PC-9 (cell line): ENCODE results near the gene PAEP. TPM values are rescaled to one million over a fixed set of nuclear protein-coding genes. Genes with fewer than 3 reads are reported as not detected.

Experiments
- BruUV-seq: library from RNA; stranded (reverse); fragments of 400-500 nt; replicated peaks from 2 replicates; lab custom pipeline; 2021; lab: Mats Ljungman, UMichigan
- CTCF ChIA-PET: fragments of 300-600 bp; sonication (Branson Sonifier 250); formaldehyde crosslinking; loops from one replicate; lab custom pipeline; 2022; ENCODE audit warnings: antibody characterized with exemption; lab: Charles Lee
- POLR2A ChIA-PET: fragments of 300-600 bp; sonication (Branson Sonifier 250); formaldehyde crosslinking; loops from one replicate; lab custom pipeline; 2022; ENCODE audit warnings: antibody characterized with exemption; ENCODE audit not compliant: unreplicated experiment; lab: Charles Lee
- DNase-seq, 2 experiments: peaks; one replicate each; pipeline versions ENCODE4 v3.0.0 to v3.0.0-alpha.2; 2015 to 2022; ENCODE audit warnings: mixed read lengths in 1 of 2
- H2AFZ ChIP-seq: fragments of 200-600 bp; sonication (generic); 2 replicates; pipeline ENCODE4 v1.8.1; 2017; ENCODE audit warnings: antibody characterized with exemption
- H3F3A ChIP-seq: fragments of 200-600 bp; sonication (generic); 2 replicates; pipeline ENCODE4 v1.8.1; 2017; ENCODE audit warnings: antibody characterized with exemption, mild to moderate bottlenecking, low read depth; ENCODE audit not compliant: insufficient read depth
- H3K27ac ChIP-seq: fragments of 200-600 bp; sonication (generic); 2 replicates; pipeline ENCODE4 v1.6.1; 2016; ENCODE audit warnings: mixed run types
- H3K27me3 ChIP-seq: fragments of 200-600 bp; sonication (generic); 2 replicates; pipeline ENCODE4 v1.6.1; 2016; ENCODE audit warnings: low read depth, mixed run types; ENCODE audit not compliant: insufficient read depth
- H3K36me3 ChIP-seq: fragments of 200-600 bp; sonication (generic); 2 replicates; pipeline ENCODE4 v1.6.1; 2016; ENCODE audit warnings: low read depth, mixed run types
- H3K4me1 ChIP-seq: fragments of 200-600 bp; sonication (generic); replicated peaks from 2 replicates; pipeline ENCODE4 v1.6.1; 2016; ENCODE audit warnings: mixed run types; ENCODE audit not compliant: insufficient read depth
- H3K4me2 ChIP-seq: fragments of 200-600 bp; sonication (generic); 2 replicates; pipeline ENCODE4 v1.6.1; 2017; ENCODE audit warnings: mixed run types
- H3K4me3 ChIP-seq: fragments of 200-600 bp; sonication (generic); 2 replicates; pipeline ENCODE4 v1.6.1; 2016; ENCODE audit warnings: mixed run types
- H3K79me2 ChIP-seq: fragments of 200-600 bp; sonication (generic); 2 replicates; pipeline ENCODE4 v1.6.1; 2017; ENCODE audit warnings: low read depth, mixed run types
- H3K9me2 ChIP-seq: fragments of 200-600 bp; sonication (generic); 2 replicates; pipeline ENCODE4 v1.8.1; 2017; ENCODE audit warnings: mild to moderate bottlenecking; ENCODE audit not compliant: insufficient read depth
- H3K9me3 ChIP-seq: fragments of 200-600 bp; sonication (generic); 2 replicates; pipeline ENCODE4 v1.8.1; 2016; ENCODE audit warnings: low read depth; ENCODE audit not compliant: insufficient read depth
- H4K20me1 ChIP-seq: fragments of 200-600 bp; sonication (generic); 2 replicates; pipeline ENCODE4 v1.8.1; 2017; ENCODE audit not compliant: insufficient read depth
- CTCF ChIP-seq: fragments of 200-600 bp; sonication (generic); conservative IDR thresholded peaks from 2 replicates; pipeline ENCODE4 v1.6.1; 2017; ENCODE audit warnings: mixed run types, antibody characterized with exemption, mild to moderate bottlenecking, moderate library complexity
- EZH2 ChIP-seq: fragments of 200-600 bp; sonication (generic); IDR thresholded peaks from 2 replicates; pipeline ENCODE4 v1.8.0; 2017; ENCODE audit warnings: antibody characterized with exemption, low read depth
- intact Hi-C: fragments of 100-400 bp; cut with micrococcal nuclease; formaldehyde crosslinking; loops from one replicate; pipeline ENCODE4 v1.10.0; 2022; ENCODE audit not compliant: unreplicated experiment
- total RNA-seq: library from RNA; stranded (reverse); gene quantifications from 2 replicates; pipeline ENCODE4 v1.2.3, GENCODE V29; 2021

Gene PAEP
- total RNA-seq, 1 experiment from 2014 or later, result not detected

GRCh38 chr9:135610290-135611141, 49.0 kb downstream of the PAEP start:
- intact Hi-C loops, result no loop called here
- H3K79me2 ChIP-seq, result no peaks in the 10 kb centered on the region

GRCh38 chr9:135611142-135611874, 49.8 kb downstream of the PAEP start:
- POLR2A ChIA-PET, result no interaction called here
- Histone ChIP-seq H3K27ac (no peak overlapping the region), H3K4me3 (no peak overlapping the region), H3K79me2 (no peaks in the 10 kb centered on the region), H3K4me2 (no peak overlapping the region), H3K36me3 (no peaks in the 10 kb centered on the region), H3F3A (no peaks in the 10 kb centered on the region), H3K27me3 (peaks cover 62% of the 10 kb centered on the region), H3K9me3 (no peaks in the 10 kb centered on the region), H3K9me2 (no peaks in the 10 kb centered on the region), H2AFZ (no peak overlapping the region), H4K20me1 (no peaks in the 10 kb centered on the region), H3K4me1 (no peaks in the 10 kb centered on the region)
- BruUV-seq, result no TSS peak
- no peak for DNase-seq
- TF ChIP-seq CTCF (no peak), EZH2 (no peak)
- intact Hi-C loops, result no loop called here
- CTCF ChIA-PET, result no interaction called here

More at GRCh38 chr9:135610290-135611141, 49.0 kb downstream of the PAEP start:
- H3K27ac ChIP-seq, result no peak overlapping the region
- H2AFZ ChIP-seq, result no peak overlapping the region
- no peaks in the 10 kb centered on the region for H3K9me2 ChIP-seq
- ChIA-PET POLR2A (no interaction called here), CTCF (no interaction called here)
- H3K9me3 ChIP-seq, result no peaks in the 10 kb centered on the region
- BruUV-seq, result no TSS peak
- no peaks in the 10 kb centered on the region for H3F3A ChIP-seq
- no peak overlapping the region for H3K4me3 ChIP-seq
- no peaks in the 10 kb centered on the region for H3K4me1 ChIP-seq
- no peaks in the 10 kb centered on the region for H4K20me1 ChIP-seq
- no peaks in the 10 kb centered on the region for H3K36me3 ChIP-seq
- TF ChIP-seq CTCF, result no peak
- no peak for TF ChIP-seq EZH2
- no peak for DNase-seq
- no peak overlapping the region for H3K4me2 ChIP-seq
- peaks cover 60% of the 10 kb centered on the region for H3K27me3 ChIP-seq

- no peak for DNase-seq
- Histone ChIP-seq H2AFZ (no peak overlapping the region), H3K27ac (no peak overlapping the region), H3K4me3 (no peak overlapping the region), H3K79me2 (no peaks in the 10 kb centered on the region), H3K36me3 (no peaks in the 10 kb centered on the region), H3K27me3 (peaks cover 68% of the 10 kb centered on the region), H3F3A (no peaks in the 10 kb centered on the region), H3K4me1 (no peaks in the 10 kb centered on the region), H3K9me2 (no peaks in the 10 kb centered on the region), H3K9me3 (no peaks in the 10 kb centered on the region), H3K4me2 (no peak overlapping the region), H4K20me1 (no peaks in the 10 kb centered on the region)
- TF ChIP-seq CTCF (no peak), EZH2 (no peak)
- no TSS peak for BruUV-seq
- intact Hi-C loops, result no loop called here
- CTCF ChIA-PET, result no interaction called here
- POLR2A ChIA-PET, result no interaction called here
Measured at GRCh38 chr9:135611875-135612209, 50.3 kb downstream of the PAEP start.
